Astrocyte (in vitro differentiated cells and primary cell): ENCODE results near the gene SLC37A4.

Source experiments
- EZH2 ChIP-seq: IDR thresholded peaks from 2 replicates; pipeline ENCODE4 v1.6.1; 2012; ENCODE audit warnings: mild to moderate bottlenecking, low read length, inconsistent platforms; ENCODE audit not compliant: insufficient read depth
- TF ChIP-seq, protein P1 (sequence below): IDR thresholded peaks from 2 replicates; pipeline ENCODE4 v1.5.1; 2011; ENCODE audit warnings: low read depth, mild to moderate bottlenecking, inconsistent platforms, low read length, moderate library complexity; ENCODE audit not compliant: insufficient read depth

DNA sequence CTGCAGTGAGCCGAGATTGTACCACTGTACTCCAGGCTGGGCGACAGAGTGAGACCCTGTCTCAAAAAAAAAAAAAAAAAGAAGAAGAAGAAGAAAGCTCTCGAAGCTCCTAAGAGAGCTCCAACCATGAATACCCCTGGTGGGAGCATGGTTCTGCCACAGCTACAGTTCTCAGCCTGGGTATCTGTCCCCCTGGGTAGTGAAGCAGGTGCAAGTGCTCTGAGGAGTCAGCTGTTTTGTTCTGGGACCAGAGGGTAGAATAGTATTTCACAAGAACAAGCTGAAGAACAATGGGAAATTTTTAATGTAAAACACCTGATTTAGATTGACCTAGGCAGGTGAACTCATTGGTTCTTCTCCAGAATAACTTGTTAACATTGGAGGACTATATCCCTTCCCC, 30.6 kb upstream of the SLC37A4 start:
- TF ChIP-seq, protein P1, sequence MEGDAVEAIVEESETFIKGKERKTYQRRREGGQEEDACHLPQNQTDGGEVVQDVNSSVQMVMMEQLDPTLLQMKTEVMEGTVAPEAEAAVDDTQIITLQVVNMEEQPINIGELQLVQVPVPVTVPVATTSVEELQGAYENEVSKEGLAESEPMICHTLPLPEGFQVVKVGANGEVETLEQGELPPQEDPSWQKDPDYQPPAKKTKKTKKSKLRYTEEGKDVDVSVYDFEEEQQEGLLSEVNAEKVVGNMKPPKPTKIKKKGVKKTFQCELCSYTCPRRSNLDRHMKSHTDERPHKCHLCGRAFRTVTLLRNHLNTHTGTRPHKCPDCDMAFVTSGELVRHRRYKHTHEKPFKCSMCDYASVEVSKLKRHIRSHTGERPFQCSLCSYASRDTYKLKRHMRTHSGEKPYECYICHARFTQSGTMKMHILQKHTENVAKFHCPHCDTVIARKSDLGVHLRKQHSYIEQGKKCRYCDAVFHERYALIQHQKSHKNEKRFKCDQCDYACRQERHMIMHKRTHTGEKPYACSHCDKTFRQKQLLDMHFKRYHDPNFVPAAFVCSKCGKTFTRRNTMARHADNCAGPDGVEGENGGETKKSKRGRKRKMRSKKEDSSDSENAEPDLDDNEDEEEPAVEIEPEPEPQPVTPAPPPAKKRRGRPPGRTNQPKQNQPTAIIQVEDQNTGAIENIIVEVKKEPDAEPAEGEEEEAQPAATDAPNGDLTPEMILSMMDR, result no peak
- TF ChIP-seq EZH2, result no peak
